ENCODE data around the gene MRM1.

DNA sequence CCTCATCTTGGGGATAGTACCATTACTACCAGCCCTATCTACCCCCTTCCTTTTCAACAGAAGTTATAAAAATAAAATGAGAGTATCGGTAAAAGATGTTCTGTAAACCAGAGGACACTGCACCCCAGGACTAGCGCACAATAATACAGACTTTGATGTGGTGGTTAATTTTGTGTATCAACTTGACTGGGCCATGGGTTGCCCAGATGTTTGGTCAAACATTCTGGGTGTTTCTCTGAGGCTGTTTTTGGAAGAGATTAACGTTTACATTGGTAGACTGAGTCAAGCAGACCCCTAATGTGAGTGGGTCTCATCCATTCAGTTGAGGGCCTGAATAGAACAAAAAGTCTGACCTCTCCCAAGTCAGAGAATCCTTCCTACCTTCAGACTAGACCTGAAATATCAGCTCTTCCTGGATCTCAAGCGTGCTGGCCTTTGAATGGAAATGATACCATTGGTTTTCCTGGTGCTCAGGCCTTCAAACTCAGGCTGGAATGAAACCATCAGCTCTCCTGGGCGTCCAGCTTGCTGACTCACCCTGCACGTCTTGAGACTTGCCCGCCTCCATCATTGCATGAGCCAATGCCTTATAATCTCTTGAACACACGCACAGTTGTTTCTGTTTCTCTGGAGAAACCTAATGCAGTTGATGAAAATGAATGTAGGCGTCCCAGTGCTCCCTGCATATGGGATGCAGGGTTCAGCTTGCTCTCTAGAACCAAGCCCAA lies 10.1 kb downstream of the MRM1 start:
- no peak for TF ChIP-seq EZH2 (IDR thresholded peaks at IDR 0.05; ENCODE audit: borderline replicate concordance, low read length)
- TF ChIP-seq, protein P1, sequence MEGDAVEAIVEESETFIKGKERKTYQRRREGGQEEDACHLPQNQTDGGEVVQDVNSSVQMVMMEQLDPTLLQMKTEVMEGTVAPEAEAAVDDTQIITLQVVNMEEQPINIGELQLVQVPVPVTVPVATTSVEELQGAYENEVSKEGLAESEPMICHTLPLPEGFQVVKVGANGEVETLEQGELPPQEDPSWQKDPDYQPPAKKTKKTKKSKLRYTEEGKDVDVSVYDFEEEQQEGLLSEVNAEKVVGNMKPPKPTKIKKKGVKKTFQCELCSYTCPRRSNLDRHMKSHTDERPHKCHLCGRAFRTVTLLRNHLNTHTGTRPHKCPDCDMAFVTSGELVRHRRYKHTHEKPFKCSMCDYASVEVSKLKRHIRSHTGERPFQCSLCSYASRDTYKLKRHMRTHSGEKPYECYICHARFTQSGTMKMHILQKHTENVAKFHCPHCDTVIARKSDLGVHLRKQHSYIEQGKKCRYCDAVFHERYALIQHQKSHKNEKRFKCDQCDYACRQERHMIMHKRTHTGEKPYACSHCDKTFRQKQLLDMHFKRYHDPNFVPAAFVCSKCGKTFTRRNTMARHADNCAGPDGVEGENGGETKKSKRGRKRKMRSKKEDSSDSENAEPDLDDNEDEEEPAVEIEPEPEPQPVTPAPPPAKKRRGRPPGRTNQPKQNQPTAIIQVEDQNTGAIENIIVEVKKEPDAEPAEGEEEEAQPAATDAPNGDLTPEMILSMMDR (conservative IDR thresholded peaks at IDR 0.05 in 1 of 2, IDR thresholded peaks at IDR 0.05 in 1 of 2; ENCODE audit: extremely low read depth in 1 of 2, insufficient read depth in 1 of 2, low read depth in 1 of 2, low read length in 2 of 2), result no peak

Data from mammary epithelial cell (primary cell).